ENCODE data around the gene METTL24.

METTL24 gene

GRCh38 chr6:110357664-110358552, at the start of gene METTL24:
Gene METTL24, minus strand, starts transcription at chr6:110358349. Its CDS starts 77 bp downstream, at chr6:110358272.
- Histone ChIP-seq H3K4me3 (ENCODE audit: low read depth, low read length) (peak within 1 kb of the TSS; percentile 72), H3K27me3 (ENCODE audit: control insufficient read depth, insufficient read depth, low read length) (peaks cover 29% of the 10 kb centered on the region), H3K36me3 (ENCODE audit: control insufficient read depth, insufficient read depth, low read length) (no peaks in the 10 kb centered on the region), H3K9me3 (ENCODE audit: control insufficient read depth, insufficient read depth, low read length) (no peaks in the 10 kb centered on the region), H3K9ac (ENCODE audit: low read depth, low read length) (no peak within 1 kb of the TSS), H3K4me1 (ENCODE audit: control insufficient read depth, insufficient read depth, low read length) (peaks cover 22% of the 10 kb centered on the region)

DNA sequence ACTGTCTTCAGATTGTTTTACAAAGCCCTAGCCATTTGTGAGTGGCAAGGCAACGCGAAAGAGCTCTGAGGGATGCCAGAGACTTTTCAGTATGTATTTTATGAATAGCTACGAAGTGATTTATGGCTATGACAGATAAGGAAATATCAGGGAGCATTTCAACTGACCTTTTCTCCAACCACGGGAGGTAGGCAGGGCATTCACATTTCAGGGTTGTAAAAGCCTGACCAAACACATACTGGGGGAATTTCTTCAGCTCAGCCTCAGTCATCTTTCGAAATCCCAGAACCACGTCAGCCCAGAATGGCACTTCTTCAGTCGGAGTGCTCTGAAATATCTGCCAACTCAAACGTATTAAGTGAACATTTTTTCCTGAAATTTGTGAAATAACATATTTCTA, 46.5 kb upstream of the METTL24 start:
- H3K9me3 ChIP-seq (ENCODE audit: control insufficient read depth, insufficient read depth, low read length), result no peaks in the 10 kb centered on the region

DNA sequence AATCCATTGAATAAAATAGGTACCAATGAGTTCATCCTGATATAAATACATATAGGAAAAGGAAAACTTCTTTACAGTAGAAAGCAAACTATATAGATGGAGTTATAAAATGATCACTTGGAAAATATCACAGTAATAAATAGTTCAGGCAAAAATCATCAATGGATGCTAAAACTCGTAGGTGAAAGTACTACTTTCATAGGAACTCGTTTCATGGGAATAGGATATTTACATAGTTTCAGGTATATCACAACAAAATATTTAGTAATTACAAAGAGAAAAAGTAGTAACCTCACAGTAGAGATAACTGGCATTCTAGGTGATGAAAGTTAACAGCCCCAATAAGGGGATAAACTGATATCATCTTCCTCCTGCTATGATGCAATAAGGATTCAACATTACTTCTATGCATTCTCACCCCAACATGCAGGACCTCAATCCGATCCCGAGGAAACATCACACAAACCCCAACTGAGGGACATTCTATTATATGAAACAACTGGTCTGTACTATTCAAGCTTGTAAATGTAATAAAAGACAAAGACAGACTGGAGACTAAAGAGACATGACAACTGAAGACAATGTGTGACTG, 43.5 kb upstream of the METTL24 start:
- no peaks in the 10 kb centered on the region for H3K4me1 ChIP-seq (ENCODE audit: control insufficient read depth, insufficient read depth, low read length)
- H3K36me3 ChIP-seq (ENCODE audit: control insufficient read depth, insufficient read depth, low read length), result no peaks in the 10 kb centered on the region
- H3K9me3 ChIP-seq (ENCODE audit: control insufficient read depth, insufficient read depth, low read length), result no peaks in the 10 kb centered on the region
- H3K9ac ChIP-seq (ENCODE audit: low read depth, low read length), result no peak overlapping the region
- no peaks in the 10 kb centered on the region for H3K27me3 ChIP-seq (ENCODE audit: control insufficient read depth, insufficient read depth, low read length)
- H3K4me3 ChIP-seq (ENCODE audit: low read depth, low read length), result no peak overlapping the region

More for the DNA sequence above, 46.5 kb upstream of the METTL24 start:
- no peak overlapping the region for H3K4me3 ChIP-seq (ENCODE audit: low read depth, low read length)
- H3K9ac ChIP-seq (ENCODE audit: low read depth, low read length), result no peak overlapping the region
- H3K36me3 ChIP-seq (ENCODE audit: control insufficient read depth, insufficient read depth, low read length), result no peaks in the 10 kb centered on the region
- no peaks in the 10 kb centered on the region for H3K4me1 ChIP-seq (ENCODE audit: control insufficient read depth, insufficient read depth, low read length)
- H3K27me3 ChIP-seq (ENCODE audit: control insufficient read depth, insufficient read depth, low read length), result no peaks in the 10 kb centered on the region

DNA sequence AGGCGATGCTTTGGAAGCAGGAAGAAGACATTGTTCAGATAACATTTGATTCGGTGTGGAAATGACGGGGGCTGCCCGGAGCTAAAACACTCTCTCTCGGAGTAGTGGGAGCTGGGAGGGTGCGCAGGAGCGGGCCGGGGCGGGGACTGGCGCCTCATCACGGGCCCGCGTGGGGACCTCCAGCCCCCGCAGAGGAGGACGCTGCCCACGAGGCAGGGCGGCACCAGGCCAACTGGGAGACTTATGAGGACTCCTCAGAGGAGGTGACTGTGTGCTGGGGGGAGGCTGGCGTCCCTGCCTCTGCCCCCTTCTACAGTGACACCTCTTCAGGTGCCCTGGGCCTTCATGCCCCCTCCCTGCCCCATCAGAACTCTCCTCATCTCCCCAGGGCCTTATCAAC, 42.1 kb upstream of the METTL24 start:
- Histone ChIP-seq H3K4me1 (ENCODE audit: control insufficient read depth, insufficient read depth, low read length) (no peaks in the 10 kb centered on the region), H3K9ac (ENCODE audit: low read depth, low read length) (no peak overlapping the region), H3K9me3 (ENCODE audit: control insufficient read depth, insufficient read depth, low read length) (no peaks in the 10 kb centered on the region), H3K36me3 (ENCODE audit: control insufficient read depth, insufficient read depth, low read length) (no peaks in the 10 kb centered on the region), H3K4me3 (ENCODE audit: low read depth, low read length) (no peak overlapping the region), H3K27me3 (ENCODE audit: control insufficient read depth, insufficient read depth, low read length) (no peaks in the 10 kb centered on the region)

- H3K4me3 ChIP-seq (ENCODE audit: low read depth, low read length), result no peak overlapping the region
- no peaks in the 10 kb centered on the region for H3K27me3 ChIP-seq (ENCODE audit: control insufficient read depth, insufficient read depth, low read length)
- H3K36me3 ChIP-seq (ENCODE audit: control insufficient read depth, insufficient read depth, low read length), result no peaks in the 10 kb centered on the region
- H3K4me1 ChIP-seq (ENCODE audit: control insufficient read depth, insufficient read depth, low read length), result no peaks in the 10 kb centered on the region
- H3K9ac ChIP-seq (ENCODE audit: low read depth, low read length), result no peak overlapping the region
- H3K9me3 ChIP-seq (ENCODE audit: control insufficient read depth, insufficient read depth, low read length), result no peaks in the 10 kb centered on the region
Observed at GRCh38 chr6:110399219-110400071, 41.3 kb upstream of the METTL24 start.

- no peaks in the 10 kb centered on the region for H3K36me3 ChIP-seq (ENCODE audit: control insufficient read depth, insufficient read depth, low read length)
- H3K9ac ChIP-seq (ENCODE audit: low read depth, low read length), result no peak overlapping the region
- H3K4me3 ChIP-seq (ENCODE audit: low read depth, low read length), result no peak overlapping the region
- H3K27me3 ChIP-seq (ENCODE audit: control insufficient read depth, insufficient read depth, low read length), result no peaks in the 10 kb centered on the region
- H3K9me3 ChIP-seq (ENCODE audit: control insufficient read depth, insufficient read depth, low read length), result no peaks in the 10 kb centered on the region
- no peaks in the 10 kb centered on the region for H3K4me1 ChIP-seq (ENCODE audit: control insufficient read depth, insufficient read depth, low read length)
Observed at GRCh38 chr6:110398778-110399177, 40.6 kb upstream of the METTL24 start.

DNA sequence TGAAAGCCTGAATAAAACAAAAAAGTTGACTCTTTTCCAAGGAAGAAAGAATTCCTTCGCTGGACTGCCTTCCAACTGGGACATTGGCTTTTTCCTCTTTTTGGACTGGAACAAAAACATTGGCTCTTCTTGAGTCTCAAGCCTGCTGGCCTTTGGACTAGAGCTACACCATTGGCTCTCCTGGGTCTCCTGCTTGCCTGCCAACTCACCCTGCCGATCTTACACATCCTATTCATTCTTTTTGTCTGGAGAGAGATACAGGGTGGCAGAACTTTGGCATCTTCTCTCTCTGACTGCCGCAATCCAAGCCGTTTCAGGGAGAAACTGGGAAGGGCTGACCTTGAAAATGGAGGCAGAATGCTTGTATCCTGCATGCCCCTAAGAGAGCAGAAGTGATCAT, 37.1 kb upstream of the METTL24 start:
- no peaks in the 10 kb centered on the region for H3K4me1 ChIP-seq (ENCODE audit: control insufficient read depth, insufficient read depth, low read length)
- H3K9me3 ChIP-seq (ENCODE audit: control insufficient read depth, insufficient read depth, low read length), result no peaks in the 10 kb centered on the region
- H3K27me3 ChIP-seq (ENCODE audit: control insufficient read depth, insufficient read depth, low read length), result no peaks in the 10 kb centered on the region
- H3K9ac ChIP-seq (ENCODE audit: low read depth, low read length), result no peak overlapping the region
- H3K4me3 ChIP-seq (ENCODE audit: low read depth, low read length), result no peak overlapping the region
- H3K36me3 ChIP-seq (ENCODE audit: control insufficient read depth, insufficient read depth, low read length), result no peaks in the 10 kb centered on the region

DNA sequence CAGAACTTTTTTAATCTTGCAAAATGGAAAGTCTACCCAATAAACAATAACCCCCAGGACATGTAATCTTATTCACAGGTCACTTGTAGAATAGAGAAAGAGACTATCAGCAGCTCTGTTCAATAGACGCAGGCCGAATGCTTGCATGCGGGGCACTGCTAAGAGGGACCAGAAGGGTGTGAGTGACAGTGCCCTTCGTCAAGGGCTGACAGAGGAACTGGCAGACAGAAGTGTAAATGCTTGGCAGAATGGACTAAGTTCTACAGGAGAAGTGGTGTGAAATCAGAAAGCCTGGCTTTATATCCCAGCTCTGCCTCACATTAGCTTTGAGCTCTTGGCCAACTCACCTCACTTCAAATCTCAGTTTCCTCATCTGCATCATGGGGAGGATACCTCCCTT, 36.3 kb upstream of the METTL24 start:
- Histone ChIP-seq H3K4me1 (ENCODE audit: control insufficient read depth, insufficient read depth, low read length) (no peaks in the 10 kb centered on the region), H3K9me3 (ENCODE audit: control insufficient read depth, insufficient read depth, low read length) (no peaks in the 10 kb centered on the region), H3K36me3 (ENCODE audit: control insufficient read depth, insufficient read depth, low read length) (no peaks in the 10 kb centered on the region), H3K4me3 (ENCODE audit: low read depth, low read length) (no peak overlapping the region), H3K27me3 (ENCODE audit: control insufficient read depth, insufficient read depth, low read length) (no peaks in the 10 kb centered on the region), H3K9ac (ENCODE audit: low read depth, low read length) (no peak overlapping the region)

GRCh38 chr6:110392727-110393126, 34.6 kb upstream of the METTL24 start:
- H3K4me1 ChIP-seq (ENCODE audit: control insufficient read depth, insufficient read depth, low read length), result peaks cover 2% of the 10 kb centered on the region
- H3K9ac ChIP-seq (ENCODE audit: low read depth, low read length), result no peak overlapping the region
- no peaks in the 10 kb centered on the region for H3K27me3 ChIP-seq (ENCODE audit: control insufficient read depth, insufficient read depth, low read length)
- no peaks in the 10 kb centered on the region for H3K9me3 ChIP-seq (ENCODE audit: control insufficient read depth, insufficient read depth, low read length)
- H3K4me3 ChIP-seq (ENCODE audit: low read depth, low read length), result no peak overlapping the region
- no peaks in the 10 kb centered on the region for H3K36me3 ChIP-seq (ENCODE audit: control insufficient read depth, insufficient read depth, low read length)

DNA sequence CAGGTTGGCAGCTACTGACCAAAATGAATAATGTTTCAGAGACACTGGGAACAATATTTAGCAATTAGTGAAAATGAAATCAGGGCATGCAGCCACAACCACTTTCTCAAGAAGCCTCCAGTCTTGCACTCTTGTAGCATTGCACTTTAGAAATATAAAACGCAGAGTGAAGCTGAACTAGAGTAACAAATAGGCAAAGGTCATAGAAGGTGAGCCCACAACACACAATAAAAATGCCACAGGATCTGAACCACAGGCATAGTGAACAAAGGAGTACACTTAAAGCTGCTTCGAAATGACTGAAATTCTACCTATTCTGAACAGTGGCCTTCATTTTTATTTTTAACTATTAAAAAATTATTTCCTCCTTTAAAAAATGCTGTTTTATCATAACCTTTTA, 32.3 kb upstream of the METTL24 start:
- no peak overlapping the region for H3K9ac ChIP-seq (ENCODE audit: low read depth, low read length)
- H3K36me3 ChIP-seq (ENCODE audit: control insufficient read depth, insufficient read depth, low read length), result no peaks in the 10 kb centered on the region
- no peaks in the 10 kb centered on the region for H3K9me3 ChIP-seq (ENCODE audit: control insufficient read depth, insufficient read depth, low read length)
- H3K27me3 ChIP-seq (ENCODE audit: control insufficient read depth, insufficient read depth, low read length), result no peaks in the 10 kb centered on the region
- no peak overlapping the region for H3K4me3 ChIP-seq (ENCODE audit: low read depth, low read length)
- peaks cover 6% of the 10 kb centered on the region for H3K4me1 ChIP-seq (ENCODE audit: control insufficient read depth, insufficient read depth, low read length)

DNA sequence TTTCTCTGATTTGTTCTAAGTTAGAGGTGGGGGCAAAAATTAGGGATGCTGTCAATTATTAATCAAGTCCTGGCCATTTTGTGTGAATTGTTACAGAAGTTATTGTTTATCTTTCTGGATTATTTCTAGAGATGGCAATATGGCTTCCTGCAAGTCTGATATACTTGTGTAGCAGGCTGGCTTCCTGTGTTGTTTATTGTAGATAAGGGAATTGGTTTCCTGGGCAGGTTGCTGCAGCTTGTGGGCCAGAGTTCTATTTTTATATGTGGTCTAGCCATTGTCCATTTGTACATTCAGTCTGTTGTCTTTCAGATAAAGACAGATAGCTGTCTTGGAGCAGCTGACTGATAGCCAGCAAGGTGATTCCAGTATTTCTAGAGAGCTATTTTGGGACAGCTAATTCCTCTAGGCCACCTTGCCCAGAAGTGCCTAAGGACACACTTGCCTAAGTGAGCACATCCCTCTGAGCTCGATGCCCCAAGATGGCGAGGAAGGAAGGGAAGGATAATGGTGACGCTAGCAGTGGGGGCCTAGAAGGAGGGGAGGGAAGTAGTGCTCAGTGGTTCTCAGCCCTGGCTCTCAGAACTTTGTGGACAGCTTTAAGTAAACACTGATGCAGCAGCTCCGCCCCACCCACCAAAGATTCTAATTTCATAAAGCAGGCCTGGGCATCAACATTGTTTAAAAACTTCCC, 31.7 kb upstream of the METTL24 start:
- Histone ChIP-seq H3K27me3 (ENCODE audit: control insufficient read depth, insufficient read depth, low read length) (no peaks in the 10 kb centered on the region), H3K36me3 (ENCODE audit: control insufficient read depth, insufficient read depth, low read length) (no peaks in the 10 kb centered on the region), H3K9me3 (ENCODE audit: control insufficient read depth, insufficient read depth, low read length) (no peaks in the 10 kb centered on the region), H3K9ac (ENCODE audit: low read depth, low read length) (no peak overlapping the region), H3K4me3 (ENCODE audit: low read depth, low read length) (no peak overlapping the region), H3K4me1 (ENCODE audit: control insufficient read depth, insufficient read depth, low read length) (peaks cover 6% of the 10 kb centered on the region)

Measured in iPS-15b (cell line).